GM18511 (cell line): ENCODE results near the gene CYP3A5.
"Not testable (repeated sequence)": the region's sequence is repeated elsewhere in the genome, so short reads cannot be mapped to it uniquely, and the experiment has no call there.

Experiments
- ATAC-seq: cut with Tn5 transposase; IDR thresholded peaks from one replicate; pipeline ENCODE4 v1.9.1; 2021; ENCODE audit warnings: mild to moderate bottlenecking, moderate library complexity; ENCODE audit not compliant: unreplicated experiment

CYP3A5 gene

DNA sequence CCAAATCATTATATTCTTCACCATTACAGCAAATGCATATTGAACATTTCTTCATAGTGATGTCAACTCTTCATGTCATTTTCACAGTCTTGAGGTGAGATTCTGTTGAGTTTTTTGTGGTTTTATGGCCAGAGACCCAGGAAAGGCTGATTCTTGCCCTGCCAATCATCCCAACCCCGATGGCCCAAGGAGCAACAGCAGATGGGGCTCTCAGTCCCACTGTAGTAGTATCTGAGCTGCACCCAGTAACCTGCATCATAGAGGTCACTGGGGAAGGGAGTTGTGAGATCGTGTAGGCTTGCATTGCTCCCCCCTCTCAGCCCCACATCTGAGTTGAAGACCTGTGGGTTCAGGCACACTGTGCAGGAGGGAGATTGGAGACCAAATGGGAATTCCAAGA lies 36.3 kb downstream of the CYP3A5 start:
- no peak for ATAC-seq

DNA sequence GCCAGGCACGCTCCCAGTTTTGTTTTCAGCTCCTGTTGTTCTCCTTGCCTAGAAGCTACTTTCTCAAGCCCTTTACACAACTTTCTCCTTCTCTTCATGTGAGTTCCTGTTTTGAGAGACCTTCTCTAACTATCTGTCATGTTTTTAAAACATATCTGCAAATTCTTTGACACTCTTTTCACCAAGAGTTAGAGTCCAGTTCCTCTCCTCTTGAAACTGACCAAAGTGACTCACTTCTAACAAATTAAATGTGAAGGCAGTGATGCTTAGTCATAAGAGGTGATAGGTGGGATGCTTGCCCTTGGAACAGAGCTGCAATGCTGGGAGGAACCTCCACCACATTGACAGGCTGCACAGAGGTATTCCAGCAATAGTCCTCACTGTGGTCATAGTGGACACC lies 37.8 kb downstream of the CYP3A5 start:
- ATAC-seq: no peak

DNA sequence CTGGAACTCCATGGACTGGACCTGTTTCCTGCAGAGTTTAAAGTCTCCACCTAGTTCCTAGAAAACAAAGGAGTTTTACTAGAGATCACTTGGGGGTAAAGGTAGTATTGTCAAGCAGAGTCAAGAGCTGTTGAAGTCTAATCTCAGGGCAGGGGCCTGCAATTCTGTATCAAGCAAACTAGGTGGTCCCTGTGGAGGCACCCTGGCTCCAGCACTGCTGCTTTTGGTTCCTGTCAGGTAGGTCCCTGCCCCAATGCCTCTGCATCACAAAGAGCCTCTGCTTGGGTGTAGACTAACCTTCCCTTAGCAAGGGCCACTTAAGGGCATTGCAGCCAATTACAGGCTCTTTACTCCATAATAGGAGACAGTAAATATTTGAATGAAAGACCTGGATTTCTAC lies 40.5 kb downstream of the CYP3A5 start:
- ATAC-seq: no peak

DNA sequence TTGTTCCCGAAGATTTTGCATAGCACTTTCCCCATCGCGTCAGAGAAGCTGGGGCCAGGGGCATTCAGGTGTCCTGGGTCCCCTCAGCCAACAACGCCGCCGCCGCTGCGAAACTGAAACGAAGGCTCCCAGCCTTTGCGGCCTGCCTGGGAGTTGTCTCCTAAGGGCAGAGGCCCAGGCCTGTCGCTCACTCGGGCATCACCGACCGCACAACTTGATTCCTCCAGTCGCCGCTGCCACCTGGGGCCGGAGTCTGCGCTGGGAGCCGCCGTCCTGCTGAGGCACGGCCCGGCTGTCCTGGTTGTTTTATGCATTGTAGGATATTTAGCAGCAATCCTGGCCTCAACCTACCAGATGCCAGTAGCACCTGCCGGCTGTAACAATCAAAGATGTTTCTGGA lies 41.1 kb downstream of the CYP3A5 start:
- ATAC-seq: no peak

DNA sequence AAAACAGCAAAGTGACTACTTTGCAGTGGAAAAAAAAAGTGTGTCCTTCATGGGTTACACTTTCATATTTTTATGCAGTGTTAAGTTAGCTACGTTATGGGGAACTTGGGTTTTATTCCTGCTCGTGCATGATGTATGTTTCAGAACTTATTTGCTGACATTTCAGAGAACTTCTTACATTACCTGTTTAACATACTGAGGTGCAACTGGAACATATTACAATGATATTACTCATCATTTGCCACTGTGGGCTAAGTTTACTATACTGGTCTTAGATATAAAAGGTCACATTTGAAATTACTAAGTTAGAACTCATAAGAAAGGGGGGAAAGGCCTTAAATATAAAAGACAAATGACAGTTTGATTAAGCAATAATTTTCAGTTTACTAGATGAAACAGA lies 42.4 kb downstream of the CYP3A5 start:
- ATAC-seq: not testable (repeated sequence)

DNA sequence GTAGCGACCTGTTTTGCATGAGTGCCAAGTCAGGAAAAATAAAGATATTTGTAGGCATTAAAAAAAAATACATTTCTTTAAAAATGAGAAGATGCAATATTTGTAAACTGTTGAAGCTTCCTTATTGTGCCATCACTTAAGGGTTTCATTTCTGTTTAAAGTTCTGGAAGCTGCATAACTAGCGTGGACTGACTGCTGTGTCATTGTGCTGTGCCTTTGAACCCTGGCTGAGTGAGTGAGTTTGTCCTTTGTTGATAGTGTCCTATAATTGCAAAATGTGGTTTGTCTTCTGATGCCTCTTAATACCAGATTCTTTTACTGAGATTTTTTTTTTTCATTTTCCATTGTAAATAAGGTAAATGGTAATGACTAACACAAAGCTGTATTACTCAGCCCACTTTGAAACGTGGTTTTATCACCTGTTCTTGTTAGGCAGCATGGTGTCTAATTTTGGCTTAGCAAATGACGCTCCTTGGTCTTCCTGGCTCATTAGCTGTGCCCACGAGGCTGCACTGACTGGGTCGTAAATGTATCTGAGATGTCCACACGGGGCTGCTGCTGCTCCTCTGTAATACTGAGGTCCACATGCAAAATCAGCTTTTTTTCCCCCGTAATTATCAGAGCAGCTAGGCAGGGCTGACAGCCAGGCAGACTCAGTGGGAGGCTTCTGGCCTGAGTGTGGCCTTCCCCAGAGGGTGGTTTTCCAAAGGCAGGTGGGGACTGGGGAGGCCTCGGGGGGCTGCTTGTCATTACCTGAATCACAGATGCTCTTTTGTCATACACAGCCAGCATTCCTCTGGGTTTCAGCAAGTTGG lies 48.3 kb downstream of the CYP3A5 start:
- ATAC-seq: no peak

DNA sequence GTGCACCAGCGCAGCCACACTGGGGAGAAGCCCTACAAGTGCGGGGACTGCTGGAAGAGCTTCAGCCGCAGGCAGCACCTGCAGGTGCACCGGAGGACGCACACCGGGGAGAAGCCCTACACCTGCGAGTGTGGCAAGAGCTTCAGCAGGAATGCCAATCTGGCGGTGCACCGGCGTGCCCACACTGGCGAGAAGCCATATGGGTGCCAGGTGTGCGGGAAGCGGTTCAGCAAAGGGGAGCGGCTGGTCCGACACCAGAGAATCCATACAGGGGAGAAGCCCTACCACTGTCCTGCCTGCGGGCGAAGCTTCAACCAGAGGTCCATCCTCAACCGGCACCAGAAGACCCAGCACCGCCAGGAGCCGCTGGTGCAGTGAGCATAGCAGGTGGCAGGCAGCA lies 50.2 kb downstream of the CYP3A5 start:
- no peak for ATAC-seq

DNA sequence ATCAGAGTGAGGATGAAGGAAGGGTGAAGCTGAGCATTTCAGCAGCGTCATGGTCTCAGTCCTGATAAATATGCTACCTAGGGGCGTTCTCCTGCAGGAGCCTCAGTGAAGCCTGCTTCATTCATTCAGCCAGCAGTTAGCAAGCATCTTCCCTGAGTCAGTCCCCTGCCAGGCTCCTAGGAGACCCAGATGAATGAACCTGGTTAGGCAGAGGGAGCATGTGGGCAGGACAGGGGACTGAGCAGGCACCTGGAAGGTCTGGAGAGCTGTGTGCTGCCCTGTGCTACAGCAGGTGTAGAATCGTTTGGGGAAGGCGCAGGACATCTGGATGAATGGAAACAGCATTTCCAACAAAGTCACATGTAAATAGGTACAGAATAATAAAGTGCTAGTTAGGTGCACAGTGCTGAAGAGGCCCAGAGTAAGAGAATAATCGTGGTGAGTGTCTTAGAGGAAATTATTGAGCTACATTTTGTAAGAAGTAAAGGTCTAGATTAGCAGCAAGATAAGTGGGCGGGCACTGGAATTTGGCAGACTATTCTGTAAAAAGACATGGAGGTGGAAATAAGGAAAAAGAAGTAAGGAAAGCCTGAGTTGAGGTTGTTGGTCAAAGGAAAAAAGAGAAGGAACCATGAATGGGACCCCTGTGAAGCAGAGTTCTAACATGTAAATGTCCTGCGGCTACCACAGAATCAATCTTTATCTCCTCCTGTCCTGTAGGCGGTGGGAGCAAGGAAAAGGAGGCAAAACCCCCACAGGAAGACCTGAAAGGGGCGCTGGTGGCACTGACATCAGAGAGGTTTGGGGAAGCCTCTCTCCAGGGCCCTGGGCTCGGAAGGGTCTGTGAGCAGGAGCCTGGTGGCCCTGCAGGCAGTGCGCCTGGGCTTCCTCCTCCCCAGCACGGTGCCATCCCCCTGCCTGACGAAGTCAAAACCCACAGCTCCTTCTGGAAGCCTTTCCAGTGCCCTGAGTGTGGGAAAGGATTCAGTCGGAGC lies 51.0 kb downstream of the CYP3A5 start:
- no peak for ATAC-seq

DNA sequence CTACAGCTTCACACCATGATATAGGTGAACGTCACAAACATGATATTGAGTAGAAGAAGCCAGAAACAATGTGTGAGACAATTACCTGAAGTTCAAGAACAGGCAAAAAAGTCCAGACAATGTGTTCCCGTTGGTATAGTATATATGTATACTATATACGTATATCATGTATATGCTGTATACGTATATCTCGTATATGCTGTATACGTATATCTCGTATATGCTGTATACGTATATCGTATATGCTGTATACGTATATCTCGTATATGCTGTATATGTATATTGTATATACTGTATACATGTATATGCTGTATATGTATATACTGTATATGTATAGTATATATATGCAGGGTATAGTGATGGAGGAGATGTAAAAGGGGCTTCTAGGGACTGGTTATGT lies 52.3 kb downstream of the CYP3A5 start:
- no peak for ATAC-seq

DNA sequence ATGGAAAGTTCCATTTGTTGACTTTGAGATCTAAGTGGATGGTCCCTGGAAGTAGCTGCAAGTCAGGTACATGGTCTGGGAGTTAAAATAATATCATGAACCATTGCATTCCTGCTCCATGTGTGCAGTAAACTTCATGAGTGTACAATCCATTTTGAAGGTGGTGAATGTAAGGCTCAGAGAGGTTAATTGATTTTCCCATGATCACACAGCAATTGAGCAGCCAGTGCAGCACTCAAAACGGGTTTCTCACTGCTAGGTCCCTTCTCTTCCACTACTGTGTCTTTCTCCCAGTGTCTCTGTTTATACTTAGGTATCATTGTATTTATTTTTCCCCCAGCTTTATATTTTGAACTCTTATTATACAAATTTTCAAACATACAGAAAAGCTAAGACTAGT lies 53.1 kb downstream of the CYP3A5 start:
- no peak for ATAC-seq

DNA sequence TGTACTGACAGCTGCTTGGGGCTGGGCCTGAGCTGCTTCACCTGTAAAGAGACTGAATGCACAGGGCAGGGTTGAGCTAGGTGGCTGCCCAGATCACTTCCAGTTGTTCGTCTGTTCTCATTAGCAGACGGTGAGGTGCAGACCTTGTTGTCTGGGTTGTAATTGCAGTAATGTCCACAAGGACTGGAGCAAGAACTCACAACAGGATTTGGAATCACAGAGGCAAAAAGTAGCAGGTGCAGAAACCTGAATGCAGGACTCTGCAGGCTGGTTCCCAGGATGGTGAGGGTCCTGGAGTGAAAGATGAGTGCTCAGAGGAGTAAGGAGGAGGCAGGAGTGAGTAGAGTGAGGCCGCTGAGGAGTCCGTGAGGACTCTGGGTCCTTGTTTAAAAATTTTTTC lies 53.8 kb downstream of the CYP3A5 start:
- ATAC-seq: no peak

DNA sequence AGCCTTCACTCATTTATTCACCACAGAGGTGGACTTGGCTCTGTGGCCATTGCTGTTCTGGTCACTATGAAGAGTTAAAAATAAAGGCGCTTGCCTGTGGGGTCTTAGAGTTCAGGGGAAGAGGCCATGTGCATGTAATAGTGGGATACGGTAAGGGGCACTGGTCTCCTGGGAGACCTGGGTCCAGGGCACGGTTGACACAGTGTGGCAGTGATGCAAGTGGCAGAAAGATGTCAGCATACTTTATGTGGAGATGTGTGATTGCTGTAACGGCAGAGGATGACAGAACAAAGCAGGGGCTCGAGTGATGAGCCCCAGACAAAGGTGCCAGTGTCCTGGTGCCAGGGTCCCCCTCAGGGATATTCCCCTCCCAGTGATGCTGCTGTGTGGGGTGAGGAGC lies 54.5 kb downstream of the CYP3A5 start:
- ATAC-seq: no peak

DNA sequence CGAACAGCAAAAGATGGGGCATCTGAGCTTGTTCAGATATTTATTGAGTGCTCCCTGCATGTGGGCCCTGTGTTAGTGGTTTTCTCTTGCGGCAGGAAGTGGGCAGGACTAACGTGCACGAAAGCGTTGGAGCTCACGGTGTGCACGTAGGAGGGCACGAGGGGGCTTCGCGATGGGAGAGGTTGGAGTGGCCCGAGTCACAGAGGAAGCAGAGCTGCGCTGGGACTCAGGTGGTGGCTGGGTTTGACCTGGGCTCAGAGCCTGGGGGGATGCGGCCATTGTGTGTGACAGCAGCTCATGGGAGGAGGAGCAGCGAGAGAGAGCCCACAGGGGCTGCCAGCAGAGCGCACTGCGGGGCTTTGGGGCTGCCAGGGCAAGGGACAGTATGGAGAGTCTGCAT lies 55.3 kb downstream of the CYP3A5 start:
- no peak for ATAC-seq

DNA sequence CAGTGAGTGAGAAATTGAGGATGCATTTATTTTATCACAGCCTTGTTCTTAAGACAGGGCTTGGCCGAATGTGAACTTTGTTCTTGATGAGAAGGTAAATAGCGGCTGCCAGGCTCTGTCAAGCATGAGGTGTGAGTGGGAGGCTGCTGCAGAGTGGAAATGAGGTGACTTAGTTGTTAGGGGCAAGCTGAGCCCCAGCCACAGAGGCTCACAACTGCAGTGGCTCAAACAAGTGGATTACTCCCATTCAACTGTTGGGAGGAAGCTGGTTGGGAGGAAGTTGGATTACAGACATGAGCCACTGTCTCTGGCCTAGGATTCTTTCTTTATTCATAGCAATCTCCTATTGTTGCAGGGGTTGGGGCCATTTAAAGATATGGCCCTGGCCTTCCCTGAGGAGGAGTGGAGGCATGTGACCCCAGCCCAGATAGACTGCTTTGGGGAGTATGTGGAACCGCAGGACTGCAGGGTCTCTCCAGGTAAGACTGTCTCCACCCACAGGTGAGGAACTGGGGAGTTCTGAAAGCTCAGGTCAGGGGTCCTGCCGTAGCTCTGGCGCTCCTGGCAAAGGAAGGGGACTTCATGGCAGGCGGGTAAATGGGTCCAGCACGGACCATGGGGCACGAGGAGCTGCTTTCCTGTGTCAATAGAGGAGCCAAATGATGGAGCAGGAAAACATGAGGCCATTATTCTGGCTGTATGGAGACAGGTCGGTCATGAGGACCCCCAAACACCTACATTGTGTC lies 55.9 kb downstream of the CYP3A5 start:
- no peak for ATAC-seq

DNA sequence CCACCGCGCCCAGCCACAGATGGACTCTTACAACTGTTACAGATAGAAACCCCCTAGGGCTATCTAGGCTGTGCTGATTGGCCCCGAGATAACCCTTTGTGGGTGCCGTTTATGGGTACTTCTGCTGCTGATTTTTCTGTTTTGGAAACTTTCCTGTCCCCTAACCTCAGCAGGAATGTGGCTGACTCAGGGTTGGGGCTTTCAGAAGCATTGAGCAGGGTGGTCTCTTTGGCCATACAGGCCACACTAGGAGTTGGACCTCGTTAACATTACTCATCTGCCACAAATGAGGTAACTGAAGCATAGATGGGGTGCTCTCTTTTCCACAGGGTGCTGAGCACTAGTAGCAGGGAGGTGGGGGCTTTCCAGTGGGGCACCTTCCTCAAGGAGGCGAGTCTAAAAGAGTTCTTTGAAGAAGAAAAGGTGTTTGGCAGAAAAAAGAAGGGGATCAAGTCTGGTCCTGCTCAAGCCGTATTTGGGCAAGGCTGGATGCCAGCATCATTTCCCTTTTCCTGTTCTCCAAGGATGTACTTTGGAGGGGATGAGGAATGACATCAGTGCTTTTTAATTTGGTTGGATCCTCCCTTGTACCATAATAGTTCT lies 56.6 kb downstream of the CYP3A5 start:
- ATAC-seq: no peak

DNA sequence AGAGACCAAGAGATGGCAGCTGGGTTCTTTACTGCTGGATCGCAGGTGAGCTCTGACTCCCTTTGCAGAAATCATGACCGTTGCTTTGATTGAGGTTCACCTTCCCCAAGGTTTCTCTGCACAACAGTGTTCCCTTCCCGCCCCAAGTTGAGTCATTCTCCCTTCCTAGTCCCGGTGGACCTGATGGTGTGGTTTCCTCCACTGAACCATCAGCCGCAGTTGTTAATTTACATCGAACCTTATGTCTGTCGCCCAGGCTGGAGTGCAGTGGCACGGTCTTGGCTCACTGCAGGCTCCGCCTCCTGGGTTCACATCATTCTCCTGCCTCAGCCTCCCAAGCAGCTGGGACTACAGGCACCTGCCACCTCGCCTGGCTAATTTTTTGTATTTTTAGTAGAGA lies 57.2 kb downstream of the CYP3A5 start:
- ATAC-seq: no peak

DNA sequence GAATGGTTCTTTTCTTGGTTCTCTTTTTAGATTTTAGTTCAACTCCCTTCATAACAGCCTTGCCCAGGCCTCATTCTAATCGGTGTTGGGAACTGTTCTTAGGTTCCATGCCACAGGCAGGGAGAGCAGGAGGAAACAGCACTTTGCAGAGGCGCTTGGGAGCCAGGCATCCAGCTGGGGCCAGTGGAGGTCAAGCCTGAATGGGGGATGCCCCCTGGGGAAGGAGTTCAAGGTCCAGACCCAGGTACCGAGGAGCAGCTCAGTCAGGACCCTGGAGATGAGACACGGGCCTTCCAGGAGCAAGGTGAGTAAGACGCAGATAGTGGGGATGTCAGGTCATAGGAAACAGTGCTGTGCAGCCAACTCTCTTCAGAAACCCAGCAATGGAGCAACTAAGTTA lies 58.5 kb downstream of the CYP3A5 start:
- ATAC-seq: no peak

DNA sequence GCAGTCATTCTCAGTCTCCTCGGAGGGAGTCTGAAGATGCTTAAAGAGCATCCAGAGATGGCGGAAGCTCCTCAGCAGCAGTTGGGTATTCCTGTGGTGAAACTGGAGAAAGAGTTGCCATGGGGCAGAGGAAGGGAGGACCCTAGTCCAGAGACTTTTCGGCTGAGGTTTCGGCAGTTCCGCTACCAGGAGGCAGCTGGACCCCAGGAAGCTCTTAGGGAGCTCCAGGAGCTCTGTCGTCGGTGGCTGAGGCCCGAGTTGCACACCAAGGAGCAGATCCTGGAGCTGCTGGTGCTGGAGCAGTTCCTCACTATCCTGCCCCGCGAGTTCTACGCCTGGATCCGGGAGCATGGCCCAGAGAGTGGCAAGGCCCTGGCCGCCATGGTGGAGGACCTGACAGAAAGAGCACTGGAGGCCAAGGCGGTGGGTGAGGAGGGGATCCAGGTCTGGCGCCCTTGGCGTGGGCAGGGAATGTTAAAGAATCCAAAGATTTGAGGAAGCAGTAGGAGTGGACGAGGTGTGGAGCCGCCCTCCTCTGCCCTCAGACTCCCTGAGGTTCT lies 60.1 kb downstream of the CYP3A5 start:
- no peak for ATAC-seq

DNA sequence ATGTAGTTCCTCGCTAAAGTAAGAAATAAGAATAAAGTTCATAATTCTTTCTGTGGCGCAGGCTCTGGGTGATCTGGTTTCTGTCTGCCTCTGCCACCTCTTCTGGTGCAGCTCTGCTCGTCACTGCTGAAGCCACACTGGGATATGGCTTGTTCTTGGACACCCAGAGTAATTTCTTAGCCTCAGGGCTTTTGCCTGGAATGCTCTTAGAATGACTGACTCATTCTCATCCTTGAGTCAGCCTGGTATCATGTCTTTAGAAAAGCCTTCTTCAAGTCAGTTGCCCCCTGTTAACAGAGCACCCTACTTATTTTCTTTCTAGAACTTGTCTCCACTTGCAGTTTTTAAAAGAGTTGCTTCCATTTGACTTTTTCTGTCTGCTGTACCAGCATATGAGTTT lies 61.1 kb downstream of the CYP3A5 start:
- ATAC-seq: no peak

DNA sequence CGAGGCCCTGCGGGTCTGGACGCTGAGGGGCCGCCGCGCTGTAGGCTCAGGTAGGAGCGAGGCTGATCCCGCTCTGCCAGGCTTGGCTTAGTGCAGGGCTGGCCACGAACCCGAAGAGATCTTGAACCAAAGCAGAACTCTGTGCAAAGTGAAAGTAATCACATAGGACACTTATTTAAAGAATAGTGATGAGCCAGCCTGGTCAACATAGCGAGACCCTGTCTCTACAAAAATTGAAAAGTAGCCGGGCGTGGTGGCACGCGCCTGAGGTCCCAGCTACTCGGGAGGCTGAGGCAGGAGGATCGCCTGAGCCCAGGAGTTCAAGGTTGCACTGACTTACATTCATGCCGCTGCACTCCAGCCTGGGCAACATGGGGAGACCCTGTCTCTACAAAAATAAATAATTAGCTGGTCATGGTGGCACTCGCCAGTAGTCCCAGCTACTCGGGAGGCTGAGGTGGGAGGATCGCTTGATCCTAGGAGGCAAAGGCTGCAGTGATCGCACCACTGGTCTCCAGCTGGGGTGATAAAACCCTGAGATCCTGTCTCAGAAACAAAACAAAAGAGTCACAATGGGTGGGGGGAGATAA lies 62.5 kb downstream of the CYP3A5 start:
- no peak for ATAC-seq
